GM12891 (cell line): ENCODE measurements around the gene PDGFRB.

Experiments used
- POLR2A ChIP-seq: IDR thresholded peaks from 2 replicates; pipeline ENCODE4 v1.6.1; 2011; ENCODE audit warnings: low read depth, low read length, control low read depth
- POLR2AphosphoS5 ChIP-seq: IDR thresholded peaks from 2 replicates; pipeline ENCODE4 v1.6.1; 2011; ENCODE audit warnings: low read depth, low read length, control low read depth
- POU2F2 ChIP-seq: IDR thresholded peaks from 2 replicates; pipeline ENCODE4 v1.6.1; 2011; ENCODE audit warnings: low read depth, mild to moderate bottlenecking, control low read depth, low read length, moderate library complexity
- SPI1 ChIP-seq: IDR thresholded peaks from 2 replicates; pipeline ENCODE4 v1.6.1; 2011; ENCODE audit warnings: low read depth, low read length, control low read depth
- TAF1 ChIP-seq: IDR thresholded peaks from 2 replicates; pipeline ENCODE4 v1.6.1; 2011; ENCODE audit warnings: low read depth, low read length, control low read depth

DNA sequence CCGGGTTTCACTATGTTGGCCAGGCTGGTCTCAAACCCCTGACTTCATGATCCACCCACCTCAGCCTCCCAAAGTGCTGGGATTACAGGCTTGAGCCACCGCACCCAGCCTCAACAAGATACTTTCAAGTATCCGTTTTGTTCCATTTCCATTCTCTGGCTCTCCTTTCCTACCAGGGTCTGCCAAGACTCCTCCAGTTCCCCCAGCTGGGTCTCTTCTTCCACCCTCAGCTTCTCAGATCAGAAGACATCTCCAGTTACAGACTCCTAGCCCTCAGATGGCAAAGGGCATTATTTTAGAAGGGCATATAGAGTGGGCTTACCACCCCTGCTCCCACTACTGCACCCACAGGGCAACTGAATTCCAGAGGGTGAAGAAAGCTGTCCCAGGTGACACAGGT is 1.5 kb upstream of the PDGFRB start:
- no peak for TF ChIP-seq POLR2A
- TF ChIP-seq POLR2AphosphoS5: no peak
- TF ChIP-seq TAF1: no peak
- TF ChIP-seq POU2F2: no peak
- TF ChIP-seq SPI1: no peak
